GM21447 (cell line): Measurements from ENCODE around the gene PHACTR1.
"Not testable (repeated sequence)": the region's sequence is repeated elsewhere in the genome, so short reads cannot be mapped to it uniquely, and the experiment has no call there.

ENCODE experiments used
- ATAC-seq: cut with Tn5 transposase; IDR thresholded peaks from one replicate; pipeline ENCODE4 v1.9.1; 2021; ENCODE audit not compliant: unreplicated experiment

The PHACTR1 gene

GRCh38 chr6:13298446-13298845 is 581.9 kb downstream of the PHACTR1 start:
- no peak for ATAC-seq

- ATAC-seq, result no peak
Measured at GRCh38 chr6:13299403-13299821, 582.8 kb downstream of the PHACTR1 start.

- ATAC-seq, result no peak
Measured at GRCh38 chr6:13299918-13300317, 583.4 kb downstream of the PHACTR1 start.

- no peak for ATAC-seq
Measured at GRCh38 chr6:13300643-13301590, 584.4 kb downstream of the PHACTR1 start.

- no peak for ATAC-seq
Measured at GRCh38 chr6:13302291-13302690, 585.7 kb downstream of the PHACTR1 start.

- ATAC-seq, result peak; percentile 64
Measured at GRCh38 chr6:13302751-13303667, 586.4 kb downstream of the PHACTR1 start.

- peak; percentile 55 for ATAC-seq
Measured at GRCh38 chr6:13303668-13304017, 587.1 kb downstream of the PHACTR1 start.

GRCh38 chr6:13304101-13304500 is 587.5 kb downstream of the PHACTR1 start:
- ATAC-seq, result no peak

- peak; percentile 39 for ATAC-seq
Measured at GRCh38 chr6:13304580-13305260, 588.2 kb downstream of the PHACTR1 start.

- ATAC-seq, result no peak
Measured at GRCh38 chr6:13305288-13305687, 588.7 kb downstream of the PHACTR1 start.

GRCh38 chr6:13305791-13306190 is 589.2 kb downstream of the PHACTR1 start:
- ATAC-seq, result no peak

GRCh38 chr6:13307508-13307995 is 591.0 kb downstream of the PHACTR1 start:
- ATAC-seq, result no peak

- no peak for ATAC-seq
Measured at GRCh38 chr6:13308332-13308731, 591.8 kb downstream of the PHACTR1 start.

GRCh38 chr6:13311155-13311554 is 594.6 kb downstream of the PHACTR1 start:
- ATAC-seq, result no peak

GRCh38 chr6:13314806-13315205 is 598.2 kb downstream of the PHACTR1 start:
- ATAC-seq, result no peak

- ATAC-seq, result no peak
Measured at GRCh38 chr6:13315896-13316295, 599.3 kb downstream of the PHACTR1 start.

- no peak for ATAC-seq
Measured at GRCh38 chr6:13318821-13319220, 602.3 kb downstream of the PHACTR1 start.

GRCh38 chr6:13319891-13320564 is 603.5 kb downstream of the PHACTR1 start:
- no peak for ATAC-seq

- ATAC-seq, result not testable (repeated sequence)
Measured at GRCh38 chr6:13326031-13326586, 609.5 kb downstream of the PHACTR1 start.

- peak; percentile 14 for ATAC-seq
Measured at GRCh38 chr6:13327691-13328075, 611.1 kb downstream of the PHACTR1 start.
